H9 (cell line): ENCODE measurements around the gene CCDC187. TPM values are rescaled to one million over a fixed set of nuclear protein-coding genes. Genes with fewer than 3 reads are reported as not detected.

Source experiments
- DNase-seq: peaks from one replicate; pipeline ENCODE4 v3.0.0-alpha.2; 2017
- H2AFZ ChIP-seq: one replicate; pipeline ENCODE4 v1.6.1; 2013; ENCODE audit warnings: mild to moderate bottlenecking, low read length, control low read depth, moderate library complexity
- H2AK5ac ChIP-seq: 2 replicates; pipeline ENCODE4 v1.6.1; 2013; ENCODE audit warnings: low read length, control low read depth, mixed read lengths; ENCODE audit not compliant: insufficient read length
- H2BK120ac ChIP-seq: one replicate; pipeline ENCODE4 v1.6.1; 2013; ENCODE audit warnings: low read depth, mild to moderate bottlenecking, low read length, control low read depth, inconsistent platforms; ENCODE audit not compliant: poor library complexity, severe bottlenecking
- H2BK12ac ChIP-seq: 2 replicates; pipeline ENCODE4 v1.6.1; 2013; ENCODE audit warnings: low read length, control low read depth, mixed read lengths, low read depth; ENCODE audit not compliant: insufficient read length
- H2BK15ac ChIP-seq: 2 replicates; pipeline ENCODE4 v1.6.1; 2013; ENCODE audit warnings: low read depth, low read length, control low read depth
- H2BK20ac ChIP-seq: one replicate; pipeline ENCODE4 v1.6.1; 2013; ENCODE audit warnings: low read depth, mild to moderate bottlenecking, low read length, control low read depth, inconsistent platforms; ENCODE audit not compliant: poor library complexity, severe bottlenecking
- H2BK5ac ChIP-seq: 2 replicates; pipeline ENCODE4 v1.6.1; 2013; ENCODE audit warnings: low read length, control low read depth, mixed read lengths; ENCODE audit not compliant: insufficient read length
- H3K14ac ChIP-seq: 2 replicates; pipeline ENCODE4 v1.6.1; 2013; ENCODE audit warnings: low read length, control low read depth; ENCODE audit not compliant: insufficient read depth
- H3K18ac ChIP-seq: 2 replicates; pipeline ENCODE4 v1.6.1; 2013; ENCODE audit warnings: low read depth, mild to moderate bottlenecking, mixed read lengths, low read length, control low read depth; ENCODE audit not compliant: insufficient read length
- H3K23ac ChIP-seq: 2 replicates; pipeline ENCODE4 v1.6.1; 2013; ENCODE audit warnings: low read length, control low read depth, mixed read lengths, low read depth; ENCODE audit not compliant: insufficient read length
- H3K23me2 ChIP-seq: 2 replicates; pipeline ENCODE4 v1.6.1; 2013; ENCODE audit warnings: low read depth, mild to moderate bottlenecking, mixed read lengths, low read length, control low read depth; ENCODE audit not compliant: insufficient read length, poor library complexity, severe bottlenecking
- H3K27ac ChIP-seq: 2 replicates; pipeline ENCODE4 v1.5.1; 2013; ENCODE audit warnings: low read length, control low read depth, mixed read lengths, low read depth; ENCODE audit not compliant: insufficient read length
- H3K27me3 ChIP-seq: 2 replicates; pipeline ENCODE4 v1.6.1; 2013; ENCODE audit warnings: low read length, control low read depth, inconsistent platforms; ENCODE audit not compliant: insufficient read depth
- H3K4ac ChIP-seq: 2 replicates; pipeline ENCODE4 v1.6.1; 2013; ENCODE audit warnings: low read depth, mild to moderate bottlenecking, control low read depth, inconsistent platforms, low read length, moderate library complexity
- H3K4me1 ChIP-seq: 2 replicates; pipeline ENCODE4 v1.6.1; 2013; ENCODE audit warnings: low read length, control low read depth, inconsistent platforms; ENCODE audit not compliant: insufficient read depth
- H3K4me2 ChIP-seq: 2 replicates; pipeline ENCODE4 v1.6.1; 2013; ENCODE audit warnings: low read length, control low read depth, mixed read lengths; ENCODE audit not compliant: insufficient read length, insufficient read depth
- H3K56ac ChIP-seq: 2 replicates; pipeline ENCODE4 v1.6.1; 2013; ENCODE audit warnings: low read depth, mild to moderate bottlenecking, mixed read lengths, low read length, control low read depth; ENCODE audit not compliant: insufficient read length
- H3K79me1 ChIP-seq: 2 replicates; pipeline ENCODE4 v1.6.1; 2013; ENCODE audit warnings: low read depth, mild to moderate bottlenecking, moderate library complexity, low read length, control low read depth, inconsistent platforms; ENCODE audit not compliant: insufficient read depth, poor library complexity, severe bottlenecking
- H3K79me2 ChIP-seq: 2 replicates; pipeline ENCODE4 v1.6.1; 2013; ENCODE audit warnings: low read length, control low read depth, inconsistent platforms; ENCODE audit not compliant: insufficient read depth
- H3K9ac ChIP-seq: 2 replicates; pipeline ENCODE4 v1.6.1; 2013; ENCODE audit warnings: low read length, control low read depth, mixed read lengths; ENCODE audit not compliant: insufficient read length; ENCODE audit errors: extremely low read depth
- H3K9me3 ChIP-seq: one replicate; pipeline ENCODE4 v1.6.1; 2013; ENCODE audit warnings: low read depth, low read length, inconsistent platforms; ENCODE audit not compliant: control insufficient read depth
- H3T11ph ChIP-seq: one replicate; pipeline ENCODE4 v1.6.1; 2013; ENCODE audit warnings: mild to moderate bottlenecking, low read length, control low read depth, inconsistent platforms
- H4K20me1 ChIP-seq: one replicate; pipeline ENCODE4 v1.6.1; 2013; ENCODE audit not compliant: control insufficient read depth, insufficient read length, insufficient read depth
- H4K5ac ChIP-seq: 2 replicates; pipeline ENCODE4 v1.6.1; 2013; ENCODE audit warnings: low read depth, mild to moderate bottlenecking, mixed read lengths, low read length, control low read depth; ENCODE audit not compliant: insufficient read length
- H4K8ac ChIP-seq: replicated peaks from 2 replicates; pipeline ENCODE4 v1.6.1; 2013; ENCODE audit warnings: low read length, control low read depth, mixed read lengths, low read depth; ENCODE audit not compliant: insufficient read length
- H4K91ac ChIP-seq: 2 replicates; pipeline ENCODE4 v1.6.1; 2013; ENCODE audit warnings: low read depth, mild to moderate bottlenecking, moderate library complexity, mixed read lengths, low read length, control low read depth; ENCODE audit not compliant: insufficient read length
- H3K27ac Mint-ChIP-seq, 3 experiments: 2 replicates in 2 of 3; 3 replicates in 1 of 3; pipeline ENCODE4 v1.8.0; 2020 to 2021; ENCODE audit warnings: mixed read lengths in 3 of 3, mild to moderate bottlenecking in 1 of 3, moderate library complexity in 1 of 3
- H3K27me3 Mint-ChIP-seq: 2 replicates; pipeline ENCODE4 v1.8.0; 2021; ENCODE audit warnings: low read depth, mild to moderate bottlenecking, moderate library complexity, mixed read lengths
- H3K36me3 Mint-ChIP-seq, 3 experiments: 2 replicates in 2 of 3; 3 replicates in 1 of 3; pipeline ENCODE4 v1.8.0; 2020 to 2021; ENCODE audit warnings: low read depth in 3 of 3, mixed read lengths in 3 of 3; ENCODE audit not compliant: insufficient read depth in 1 of 3
- H3K4me1 Mint-ChIP-seq, 2 experiments: 2 replicates each; pipeline ENCODE4 v1.8.0; 2020; ENCODE audit warnings: mixed read lengths in 2 of 2
- H3K4me3 Mint-ChIP-seq, 2 experiments: 2 replicates in 1 of 2; 3 replicates in 1 of 2; pipeline ENCODE4 v1.8.0; 2020 to 2021; ENCODE audit warnings: mild to moderate bottlenecking in 2 of 2, mixed read lengths in 2 of 2, moderate library complexity in 1 of 2
- H3K9me3 Mint-ChIP-seq, 2 experiments: 2 replicates in 1 of 2; 3 replicates in 1 of 2; pipeline ENCODE4 v1.8.0; 2020; ENCODE audit warnings: mild to moderate bottlenecking in 2 of 2, mixed read lengths in 2 of 2, moderate library complexity in 1 of 2
- WGBS: extraction: QIAGEN DNeasy Blood & Tissue Kit; methylation state at CpG from one replicate; pipeline ENCODE4 v1.1.7; 2013; ENCODE audit warnings: missing lambda C conversion rate, low lambda C conversion rate, mixed read lengths; ENCODE audit not compliant: insufficient read length; ENCODE audit errors: extremely low coverage; 5-methylcytosine and 5-hydroxymethylcytosine counted together
- total RNA-seq: library from RNA; stranded (reverse); gene quantifications from 2 replicates; pipeline ENCODE4 v1.2.1, GENCODE V29; 2021
- TF ChIP-seq, protein P1 (sequence below): fragments of 200-600 bp; sonication (generic); conservative IDR thresholded peaks from 3 replicates; pipeline ENCODE4 v1.8.0; 2021; ENCODE audit warnings: antibody characterized with exemption, mild to moderate bottlenecking

CCDC187 gene
- total RNA-seq, 1 experiment from 2014 or later, result 0.07 TPM

DNA sequence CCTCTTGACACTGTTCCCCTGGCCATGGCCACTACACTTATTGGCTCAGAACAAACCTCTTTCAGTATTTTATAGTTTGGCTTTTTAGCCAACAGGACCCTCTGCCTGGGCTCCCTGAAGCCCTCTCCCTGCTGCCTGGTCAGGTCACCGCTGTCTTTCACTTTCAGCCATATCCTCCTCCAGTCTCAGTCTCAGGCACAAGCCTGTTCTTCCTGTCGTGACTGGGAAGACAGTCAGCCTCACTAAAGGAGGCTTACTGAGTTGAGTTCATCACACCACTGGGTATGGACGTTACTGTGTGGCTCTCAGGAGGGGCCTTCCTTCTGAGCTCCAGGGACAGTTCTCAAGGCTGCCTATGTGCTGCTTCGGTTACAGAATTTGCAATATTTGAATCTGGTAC is 60.3 kb downstream of the CCDC187 start:
- peaks cover 18% of the 10 kb centered on the region for H3K27me3 Mint-ChIP-seq
- Histone ChIP-seq H3K23me2 (peaks cover 5% of the 10 kb centered on the region), H3T11ph (no peak overlapping the region), H2BK5ac (no peak overlapping the region), H2BK120ac (no peak overlapping the region), H4K91ac (no peak overlapping the region), H3K79me2 (peaks cover 28% of the 10 kb centered on the region; the same call in 1 of the 2 replicates), H3K4me2 (no peak overlapping the region), H4K8ac (no peak overlapping the region), H3K18ac (no peak overlapping the region), H3K4me1 (peaks cover 9% of the 10 kb centered on the region), H3K9ac (no peak overlapping the region), H2BK12ac (no peak overlapping the region), H3K79me1 (peaks cover 13% of the 10 kb centered on the region), H2BK15ac (no peak overlapping the region), H3K27me3 (no peaks in the 10 kb centered on the region), H3K27ac (no peak overlapping the region), H4K20me1 (peaks cover 10% of the 10 kb centered on the region), H2BK20ac (no peak overlapping the region), H3K14ac (no peak overlapping the region), H3K4ac (no peak overlapping the region), H4K5ac (no peak overlapping the region), H2AK5ac (no peak overlapping the region), H3K9me3 (no peaks in the 10 kb centered on the region), H3K56ac (no peak overlapping the region), H3K23ac (no peak overlapping the region), H2AFZ (no peak overlapping the region)
- no peak for DNase-seq
- peak overlapping the region; percentile 83 to 95 for H3K4me3 Mint-ChIP-seq
- H3K9me3 Mint-ChIP-seq, result no peaks in the 10 kb centered on the region; a peak in 1 of 5 replicates
- peaks cover 42 to 54% of the 10 kb centered on the region in 2 experiments for H3K4me1 Mint-ChIP-seq
- TF ChIP-seq, protein P1, sequence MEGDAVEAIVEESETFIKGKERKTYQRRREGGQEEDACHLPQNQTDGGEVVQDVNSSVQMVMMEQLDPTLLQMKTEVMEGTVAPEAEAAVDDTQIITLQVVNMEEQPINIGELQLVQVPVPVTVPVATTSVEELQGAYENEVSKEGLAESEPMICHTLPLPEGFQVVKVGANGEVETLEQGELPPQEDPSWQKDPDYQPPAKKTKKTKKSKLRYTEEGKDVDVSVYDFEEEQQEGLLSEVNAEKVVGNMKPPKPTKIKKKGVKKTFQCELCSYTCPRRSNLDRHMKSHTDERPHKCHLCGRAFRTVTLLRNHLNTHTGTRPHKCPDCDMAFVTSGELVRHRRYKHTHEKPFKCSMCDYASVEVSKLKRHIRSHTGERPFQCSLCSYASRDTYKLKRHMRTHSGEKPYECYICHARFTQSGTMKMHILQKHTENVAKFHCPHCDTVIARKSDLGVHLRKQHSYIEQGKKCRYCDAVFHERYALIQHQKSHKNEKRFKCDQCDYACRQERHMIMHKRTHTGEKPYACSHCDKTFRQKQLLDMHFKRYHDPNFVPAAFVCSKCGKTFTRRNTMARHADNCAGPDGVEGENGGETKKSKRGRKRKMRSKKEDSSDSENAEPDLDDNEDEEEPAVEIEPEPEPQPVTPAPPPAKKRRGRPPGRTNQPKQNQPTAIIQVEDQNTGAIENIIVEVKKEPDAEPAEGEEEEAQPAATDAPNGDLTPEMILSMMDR, result no peak
- WGBS, result no CpG with 5 or more reads among the region's 4 CpGs
- peak overlapping the region in 2 of 3 experiments; percentile 12 to 17; a peak in 2 of 7 replicates for H3K27ac Mint-ChIP-seq
- peaks cover 0 to 7% (median 5%) of the 10 kb centered on the region in 3 experiments; a peak in 3 of 7 replicates for H3K36me3 Mint-ChIP-seq
